ENCODE measurements around the gene IGDCC3.

IGDCC3 gene

GRCh38 chr15:65416845-65417416 is 39.1 kb upstream of the IGDCC3 start:
- Histone ChIP-seq H3K79me2 (ENCODE audit: insufficient read depth, low read depth) (no peaks in the 10 kb centered on the region), H3K4me3 (IDR thresholded peaks at IDR 0.05; ENCODE audit: insufficient read depth, low read depth, low read length) (no peak overlapping the region), H2AFZ (ENCODE audit: low read depth) (no peak overlapping the region), H3K4me1 (ENCODE audit: low read depth, poor library complexity, severe bottlenecking) (no peaks in the 10 kb centered on the region), H4K20me1 (ENCODE audit: insufficient read depth) (no peaks in the 10 kb centered on the region), H3K36me3 (ENCODE audit: insufficient read depth) (no peaks in the 10 kb centered on the region), H3K9ac (no peak overlapping the region), H3K27me3 (ENCODE audit: insufficient read depth, low read depth) (peaks cover 2% of the 10 kb centered on the region), H3K4me2 (no peak overlapping the region), H3K27ac (no peak overlapping the region)
- TF ChIP-seq CTCF (conservative IDR thresholded peaks at IDR 0.05; ENCODE audit: low read depth, low read length): no peak

GRCh38 chr15:65414841-65415621 is 37.2 kb upstream of the IGDCC3 start:
- H3K79me2 ChIP-seq (ENCODE audit: insufficient read depth, low read depth): no peaks in the 10 kb centered on the region
- H3K9ac ChIP-seq: no peak overlapping the region
- H3K27me3 ChIP-seq (ENCODE audit: insufficient read depth, low read depth): no peaks in the 10 kb centered on the region
- no peak overlapping the region for H3K27ac ChIP-seq
- no peak for TF ChIP-seq CTCF (conservative IDR thresholded peaks at IDR 0.05; ENCODE audit: low read depth, low read length)
- H3K36me3 ChIP-seq (ENCODE audit: insufficient read depth): no peaks in the 10 kb centered on the region
- no peak overlapping the region for H2AFZ ChIP-seq (ENCODE audit: low read depth)
- no peak overlapping the region for H3K4me3 ChIP-seq (IDR thresholded peaks at IDR 0.05; ENCODE audit: insufficient read depth, low read depth, low read length)
- peaks cover under 1% of the 10 kb centered on the region for H3K4me1 ChIP-seq (ENCODE audit: low read depth, poor library complexity, severe bottlenecking)
- no peak overlapping the region for H3K4me2 ChIP-seq
- no peaks in the 10 kb centered on the region for H4K20me1 ChIP-seq (ENCODE audit: insufficient read depth)

GRCh38 chr15:65413760-65414144 is 36.0 kb upstream of the IGDCC3 start:
- no peak overlapping the region for H2AFZ ChIP-seq (ENCODE audit: low read depth)
- no peak overlapping the region for H3K4me2 ChIP-seq
- H3K4me3 ChIP-seq (IDR thresholded peaks at IDR 0.05; ENCODE audit: insufficient read depth, low read depth, low read length): no peak overlapping the region
- H3K9ac ChIP-seq: no peak overlapping the region
- H3K27ac ChIP-seq: no peak overlapping the region
- no peaks in the 10 kb centered on the region for H3K79me2 ChIP-seq (ENCODE audit: insufficient read depth, low read depth)
- no peak for TF ChIP-seq CTCF (conservative IDR thresholded peaks at IDR 0.05; ENCODE audit: low read depth, low read length)
- H4K20me1 ChIP-seq (ENCODE audit: insufficient read depth): no peaks in the 10 kb centered on the region
- peaks cover 13% of the 10 kb centered on the region for H3K4me1 ChIP-seq (ENCODE audit: low read depth, poor library complexity, severe bottlenecking)
- no peaks in the 10 kb centered on the region for H3K27me3 ChIP-seq (ENCODE audit: insufficient read depth, low read depth)
- no peaks in the 10 kb centered on the region for H3K36me3 ChIP-seq (ENCODE audit: insufficient read depth)

- no peaks in the 10 kb centered on the region for H4K20me1 ChIP-seq (ENCODE audit: insufficient read depth)
- no peak overlapping the region for H3K4me3 ChIP-seq (IDR thresholded peaks at IDR 0.05; ENCODE audit: insufficient read depth, low read depth, low read length)
- H3K79me2 ChIP-seq (ENCODE audit: insufficient read depth, low read depth): no peaks in the 10 kb centered on the region
- H3K27me3 ChIP-seq (ENCODE audit: insufficient read depth, low read depth): no peaks in the 10 kb centered on the region
- peaks cover 13% of the 10 kb centered on the region for H3K4me1 ChIP-seq (ENCODE audit: low read depth, poor library complexity, severe bottlenecking)
- H3K9ac ChIP-seq: no peak overlapping the region
- no peak overlapping the region for H3K4me2 ChIP-seq
- no peak for TF ChIP-seq CTCF (conservative IDR thresholded peaks at IDR 0.05; ENCODE audit: low read depth, low read length)
- no peak overlapping the region for H3K27ac ChIP-seq
- H3K36me3 ChIP-seq (ENCODE audit: insufficient read depth): no peaks in the 10 kb centered on the region
- H2AFZ ChIP-seq (ENCODE audit: low read depth): no peak overlapping the region
Observed at GRCh38 chr15:65413051-65413759, 35.4 kb upstream of the IGDCC3 start.
